Measurements from ENCODE around the gene HAUS3. TPM values are rescaled to one million over a fixed set of nuclear protein-coding genes. Genes with fewer than 3 reads are reported as not detected.

HAUS3 gene
- total RNA-seq, 2 donors from 2014 or later = 3.7 to 4.1 TPM

DNA sequence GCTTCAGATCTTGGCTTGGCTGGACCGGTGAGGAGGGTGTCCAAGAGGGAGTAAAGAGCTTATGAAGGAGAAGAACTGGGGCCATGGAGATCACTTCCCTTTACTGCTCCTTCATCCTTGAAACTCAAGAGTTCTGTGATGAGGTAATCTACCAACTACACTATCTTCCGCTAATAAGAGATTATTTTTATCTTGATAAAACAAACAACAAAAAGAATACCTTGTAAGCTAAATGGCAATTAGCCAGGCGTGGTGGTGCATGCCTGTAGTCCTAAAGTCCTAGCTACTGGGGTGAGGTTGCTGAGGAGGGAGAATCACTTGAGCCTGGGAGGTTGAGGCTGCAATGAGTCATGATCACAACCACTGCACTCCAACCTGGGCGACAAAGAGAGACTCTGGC lies 47.4 kb downstream of the HAUS3 start:
- no peaks in the 10 kb centered on the region for H3K36me3 ChIP-seq
- no peak for DNase-seq (ENCODE audit: low spot score)
- no peak overlapping the region for H3K4me3 ChIP-seq
- TF ChIP-seq, protein P1, sequence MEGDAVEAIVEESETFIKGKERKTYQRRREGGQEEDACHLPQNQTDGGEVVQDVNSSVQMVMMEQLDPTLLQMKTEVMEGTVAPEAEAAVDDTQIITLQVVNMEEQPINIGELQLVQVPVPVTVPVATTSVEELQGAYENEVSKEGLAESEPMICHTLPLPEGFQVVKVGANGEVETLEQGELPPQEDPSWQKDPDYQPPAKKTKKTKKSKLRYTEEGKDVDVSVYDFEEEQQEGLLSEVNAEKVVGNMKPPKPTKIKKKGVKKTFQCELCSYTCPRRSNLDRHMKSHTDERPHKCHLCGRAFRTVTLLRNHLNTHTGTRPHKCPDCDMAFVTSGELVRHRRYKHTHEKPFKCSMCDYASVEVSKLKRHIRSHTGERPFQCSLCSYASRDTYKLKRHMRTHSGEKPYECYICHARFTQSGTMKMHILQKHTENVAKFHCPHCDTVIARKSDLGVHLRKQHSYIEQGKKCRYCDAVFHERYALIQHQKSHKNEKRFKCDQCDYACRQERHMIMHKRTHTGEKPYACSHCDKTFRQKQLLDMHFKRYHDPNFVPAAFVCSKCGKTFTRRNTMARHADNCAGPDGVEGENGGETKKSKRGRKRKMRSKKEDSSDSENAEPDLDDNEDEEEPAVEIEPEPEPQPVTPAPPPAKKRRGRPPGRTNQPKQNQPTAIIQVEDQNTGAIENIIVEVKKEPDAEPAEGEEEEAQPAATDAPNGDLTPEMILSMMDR (IDR thresholded peaks at IDR 0.05) = no peak
- no peak overlapping the region for H3K27ac ChIP-seq
- no peaks in the 10 kb centered on the region for H3K4me1 ChIP-seq
- H3K9me3 ChIP-seq = no peaks in the 10 kb centered on the region
- no peaks in the 10 kb centered on the region for H3K27me3 ChIP-seq

DNA sequence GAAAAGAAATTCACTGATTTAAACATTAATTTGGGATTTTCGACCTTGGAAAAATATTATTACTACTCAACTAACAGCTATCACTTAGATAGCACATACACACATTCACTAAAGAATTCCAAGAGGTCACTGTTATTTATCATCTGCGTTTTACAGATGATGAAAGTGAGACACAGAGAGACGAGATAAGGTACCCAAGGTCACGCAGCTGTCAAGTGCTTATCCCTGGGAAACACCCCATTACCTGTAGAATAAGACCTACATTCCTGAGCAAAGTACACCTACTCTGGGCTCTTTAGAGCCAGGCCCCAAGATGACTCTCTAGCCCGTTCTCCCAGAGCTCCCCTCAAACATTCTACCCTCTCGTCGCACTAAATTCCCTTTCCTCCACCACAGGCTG lies 48.6 kb downstream of the HAUS3 start:
- TF ChIP-seq, protein P1 (IDR thresholded peaks at IDR 0.05) = no peak
- H3K27ac ChIP-seq = no peak overlapping the region
- H3K27me3 ChIP-seq = no peaks in the 10 kb centered on the region
- DNase-seq (ENCODE audit: low spot score) = no peak
- no peaks in the 10 kb centered on the region for H3K36me3 ChIP-seq
- no peak overlapping the region for H3K4me3 ChIP-seq
- H3K9me3 ChIP-seq = no peaks in the 10 kb centered on the region
- H3K4me1 ChIP-seq = no peaks in the 10 kb centered on the region

DNA sequence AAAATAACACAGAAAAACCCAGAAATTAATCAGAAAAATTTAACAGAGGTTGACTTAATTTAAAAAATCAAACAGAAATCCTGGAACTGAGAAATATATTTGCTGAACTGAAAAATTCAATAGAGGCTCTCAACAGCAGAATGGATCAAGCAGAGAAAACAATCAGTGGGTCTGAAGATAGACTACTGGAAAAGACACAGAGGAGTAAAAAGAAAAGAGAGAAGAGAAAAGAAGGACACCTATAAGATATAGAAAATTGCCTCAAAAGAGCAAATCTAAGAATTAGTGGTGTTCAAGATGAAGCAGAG lies 55.1 kb downstream of the HAUS3 start:
- no peak for DNase-seq (ENCODE audit: low spot score)
- Histone ChIP-seq H3K4me1 (no peaks in the 10 kb centered on the region), H3K27ac (no peak overlapping the region), H3K4me3 (no peak overlapping the region), H3K9me3 (peaks cover 0 to 27% of the 10 kb centered on the region in 2 donors), H3K27me3 (no peaks in the 10 kb centered on the region), H3K36me3 (no peaks in the 10 kb centered on the region)
- TF ChIP-seq, protein P1 (IDR thresholded peaks at IDR 0.05) = no peak

DNA sequence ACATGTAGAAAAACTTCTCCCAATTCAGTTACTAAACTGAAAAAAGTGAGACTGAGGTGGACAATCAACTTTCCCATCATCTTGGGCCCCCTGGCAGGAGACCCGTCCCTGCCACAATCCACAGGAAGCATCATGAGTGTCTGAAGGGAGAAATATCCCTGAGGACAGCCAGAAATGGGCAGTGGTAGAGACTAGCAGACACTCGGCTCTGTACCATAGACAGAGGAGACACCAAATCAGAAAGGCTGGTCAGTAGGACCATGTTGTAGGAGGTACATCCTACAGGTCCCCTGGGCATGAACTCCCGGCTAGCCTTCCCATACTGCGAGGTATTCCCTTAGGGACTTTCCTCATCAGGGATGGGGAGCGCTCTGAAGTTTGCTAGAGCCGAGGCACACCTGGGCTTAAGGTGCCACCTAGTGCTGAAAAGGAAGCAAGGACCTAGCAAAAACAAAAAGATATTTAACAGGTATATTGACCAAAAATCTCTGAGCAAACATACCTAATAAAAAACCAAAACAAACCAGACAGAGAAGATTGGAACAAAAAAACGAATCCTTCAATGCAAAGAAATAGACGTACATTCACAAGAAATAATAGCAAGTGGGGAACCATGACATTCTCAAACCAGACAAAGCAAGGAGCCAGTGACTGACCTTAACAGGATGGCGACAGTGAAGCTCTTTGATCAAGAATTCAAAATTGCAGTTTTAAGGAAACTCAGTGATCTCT lies 55.6 kb downstream of the HAUS3 start:
- H3K9me3 ChIP-seq = peaks cover 0 to 27% of the 10 kb centered on the region in 2 donors
- TF ChIP-seq, protein P1 (IDR thresholded peaks at IDR 0.05) = no peak
- H3K27me3 ChIP-seq = no peaks in the 10 kb centered on the region
- no peak overlapping the region for H3K4me3 ChIP-seq
- no peaks in the 10 kb centered on the region for H3K4me1 ChIP-seq
- no peak for DNase-seq (ENCODE audit: low spot score)
- H3K27ac ChIP-seq = no peak overlapping the region
- H3K36me3 ChIP-seq = no peaks in the 10 kb centered on the region

DNA sequence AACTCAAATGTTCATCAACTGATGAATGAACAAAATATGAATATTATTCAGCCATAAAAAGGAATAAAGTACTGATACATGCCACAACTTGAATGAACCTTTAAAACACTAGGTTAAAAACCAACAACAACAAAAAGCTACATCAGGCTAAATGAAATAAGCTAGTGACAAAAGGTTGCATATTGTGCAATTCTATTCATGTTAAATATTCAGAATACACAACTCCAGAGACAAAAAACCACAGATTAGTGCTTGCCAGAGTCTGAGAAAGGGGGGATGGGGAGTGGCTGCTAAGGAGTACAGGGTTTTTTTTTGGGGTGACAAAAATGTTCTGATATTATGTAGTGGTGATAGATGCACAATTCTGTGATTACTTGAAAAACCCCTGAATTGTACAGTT lies 58.5 kb downstream of the HAUS3 start:
- no peaks in the 10 kb centered on the region for H3K4me1 ChIP-seq

More for the DNA sequence above, 58.5 kb downstream of the HAUS3 start:
- Histone ChIP-seq H3K9me3 (peaks cover 0 to 27% of the 10 kb centered on the region in 2 donors), H3K27ac (no peak overlapping the region), H3K4me3 (no peak overlapping the region), H3K27me3 (no peaks in the 10 kb centered on the region), H3K36me3 (no peaks in the 10 kb centered on the region)
- TF ChIP-seq, protein P1 (IDR thresholded peaks at IDR 0.05) = no peak
- no peak for DNase-seq (ENCODE audit: low spot score)
